ENCODE measurements around the gene EIF4EBP2. TPM values are rescaled to one million over a fixed set of nuclear protein-coding genes. Genes with fewer than 3 reads are reported as not detected.

The EIF4EBP2 gene
- total and polyA plus RNA-seq, 2 of the 13 experiments (the other 11 are each of a cell fraction or from before 2014, with no cell fraction given), result 16.9 to 22.0 TPM

DNA sequence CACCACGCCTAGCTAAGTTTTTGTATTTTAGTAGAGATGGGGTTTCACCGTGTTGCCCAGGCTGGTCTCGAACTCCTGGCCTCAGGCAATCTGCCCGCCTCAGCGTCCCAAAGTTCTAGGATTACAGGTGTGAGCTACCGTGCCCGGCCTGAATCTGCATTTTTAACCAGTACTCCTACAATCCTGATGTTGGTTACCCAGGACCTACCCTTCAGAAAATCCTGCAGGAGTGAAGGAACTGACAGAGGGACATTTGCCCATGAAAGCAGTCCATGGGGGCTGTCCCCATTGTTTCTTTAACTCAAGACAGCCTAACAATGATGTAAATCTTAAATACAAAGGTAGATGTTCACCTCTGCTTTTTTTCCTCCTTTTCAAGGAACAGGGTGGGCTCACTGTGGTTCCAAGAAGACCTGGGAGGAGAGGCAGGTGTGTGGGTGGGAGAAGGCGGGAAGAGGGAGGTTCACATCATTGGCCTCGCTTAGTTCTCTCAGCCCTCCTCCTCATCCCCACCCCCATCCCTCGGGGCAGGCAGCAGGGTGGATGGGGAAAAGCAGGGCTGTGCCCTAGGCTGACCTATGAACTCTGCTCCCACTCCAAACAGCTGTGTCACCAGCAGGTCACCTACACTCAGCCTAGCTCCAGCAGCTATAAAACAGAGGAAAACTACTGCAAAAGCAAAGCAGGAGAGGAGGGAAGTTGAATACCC lies 35.0 kb upstream of the EIF4EBP2 start (continued):
- TF ChIP-seq, protein P1, sequence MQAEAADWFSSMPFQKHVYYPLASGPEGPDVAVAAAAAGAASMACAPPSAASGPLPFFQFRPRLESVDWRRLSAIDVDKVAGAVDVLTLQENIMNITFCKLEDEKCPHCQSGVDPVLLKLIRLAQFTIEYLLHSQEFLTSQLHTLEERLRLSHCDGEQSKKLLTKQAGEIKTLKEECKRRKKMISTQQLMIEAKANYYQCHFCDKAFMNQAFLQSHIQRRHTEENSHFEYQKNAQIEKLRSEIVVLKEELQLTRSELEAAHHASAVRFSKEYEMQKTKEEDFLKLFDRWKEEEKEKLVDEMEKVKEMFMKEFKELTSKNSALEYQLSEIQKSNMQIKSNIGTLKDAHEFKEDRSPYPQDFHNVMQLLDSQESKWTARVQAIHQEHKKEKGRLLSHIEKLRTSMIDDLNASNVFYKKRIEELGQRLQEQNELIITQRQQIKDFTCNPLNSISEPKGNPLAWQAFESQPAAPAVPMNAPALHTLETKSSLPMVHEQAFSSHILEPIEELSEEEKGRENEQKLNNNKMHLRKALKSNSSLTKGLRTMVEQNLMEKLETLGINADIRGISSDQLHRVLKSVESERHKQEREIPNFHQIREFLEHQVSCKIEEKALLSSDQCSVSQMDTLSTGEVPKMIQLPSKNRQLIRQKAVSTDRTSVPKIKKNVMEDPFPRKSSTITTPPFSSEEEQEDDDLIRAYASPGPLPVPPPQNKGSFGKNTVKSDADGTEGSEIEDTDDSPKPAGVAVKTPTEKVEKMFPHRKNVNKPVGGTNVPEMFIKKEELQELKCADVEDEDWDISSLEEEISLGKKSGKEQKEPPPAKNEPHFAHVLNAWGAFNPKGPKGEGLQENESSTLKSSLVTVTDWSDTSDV (CRISPR knock-in tag; IDR thresholded peaks at IDR 0.05), result no peak
- TF ChIP-seq ZFP36 (IDR thresholded peaks at IDR 0.05; ENCODE audit: borderline replicate concordance, low read depth, low read length, partially characterized antibody) (no peak), MIER2 (CRISPR knock-in tag; IDR thresholded peaks at IDR 0.05) (0 out of 2 replicates have a peak, but pooled peaks have one; percentile 20), ZNF547 (CRISPR knock-in tag; IDR thresholded peaks at IDR 0.05) (no peak), ZFP37 (CRISPR knock-in tag; IDR thresholded peaks at IDR 0.05; ENCODE audit: borderline replicate concordance) (no peak), ZNF619 (CRISPR knock-in tag; IDR thresholded peaks at IDR 0.05) (0 out of 2 replicates have a peak, but pooled peaks have one; percentile 51), RELA (CRISPR knock-in tag; IDR thresholded peaks at IDR 0.05) (no peak), ELF4 (CRISPR knock-in tag; IDR thresholded peaks at IDR 0.05; ENCODE audit: borderline replicate concordance) (no peak), ZNF431 (CRISPR knock-in tag; IDR thresholded peaks at IDR 0.05; ENCODE audit: borderline replicate concordance, low read depth) (no peak), EP300 (IDR thresholded peaks at IDR 0.05; ENCODE audit: low read depth in 2 of 2, low read length in 2 of 2) (peak in 1 of 2 experiments; percentile 80; a peak in 2 of 4 replicates), EP300 (CRISPR knock-in tag; IDR thresholded peaks at IDR 0.05; ENCODE audit: borderline replicate concordance) (no peak), TP53 (CRISPR knock-in tag; conservative IDR thresholded peaks at IDR 0.05) (no peak), MAZ (IDR thresholded peaks at IDR 0.05; ENCODE audit: borderline replicate concordance, low read depth, low read length) (no peak), MAZ (CRISPR knock-in tag; IDR thresholded peaks at IDR 0.05; ENCODE audit: low read depth) (no peak), KDM5B (CRISPR knock-in tag; IDR thresholded peaks at IDR 0.05; ENCODE audit: borderline replicate concordance) (peak; percentile 35; the same call in 1 of the 2 replicates)
- TF ChIP-seq, protein P2, sequence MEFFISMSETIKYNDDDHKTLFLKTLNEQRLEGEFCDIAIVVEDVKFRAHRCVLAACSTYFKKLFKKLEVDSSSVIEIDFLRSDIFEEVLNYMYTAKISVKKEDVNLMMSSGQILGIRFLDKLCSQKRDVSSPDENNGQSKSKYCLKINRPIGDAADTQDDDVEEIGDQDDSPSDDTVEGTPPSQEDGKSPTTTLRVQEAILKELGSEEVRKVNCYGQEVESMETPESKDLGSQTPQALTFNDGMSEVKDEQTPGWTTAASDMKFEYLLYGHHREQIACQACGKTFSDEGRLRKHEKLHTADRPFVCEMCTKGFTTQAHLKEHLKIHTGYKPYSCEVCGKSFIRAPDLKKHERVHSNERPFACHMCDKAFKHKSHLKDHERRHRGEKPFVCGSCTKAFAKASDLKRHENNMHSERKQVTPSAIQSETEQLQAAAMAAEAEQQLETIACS (CRISPR knock-in tag; IDR thresholded peaks at IDR 0.05), result no peak
- TF ChIP-seq, protein P3, sequence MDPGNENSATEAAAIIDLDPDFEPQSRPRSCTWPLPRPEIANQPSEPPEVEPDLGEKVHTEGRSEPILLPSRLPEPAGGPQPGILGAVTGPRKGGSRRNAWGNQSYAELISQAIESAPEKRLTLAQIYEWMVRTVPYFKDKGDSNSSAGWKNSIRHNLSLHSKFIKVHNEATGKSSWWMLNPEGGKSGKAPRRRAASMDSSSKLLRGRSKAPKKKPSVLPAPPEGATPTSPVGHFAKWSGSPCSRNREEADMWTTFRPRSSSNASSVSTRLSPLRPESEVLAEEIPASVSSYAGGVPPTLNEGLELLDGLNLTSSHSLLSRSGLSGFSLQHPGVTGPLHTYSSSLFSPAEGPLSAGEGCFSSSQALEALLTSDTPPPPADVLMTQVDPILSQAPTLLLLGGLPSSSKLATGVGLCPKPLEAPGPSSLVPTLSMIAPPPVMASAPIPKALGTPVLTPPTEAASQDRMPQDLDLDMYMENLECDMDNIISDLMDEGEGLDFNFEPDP (CRISPR knock-in tag; conservative IDR thresholded peaks at IDR 0.05), result no peak
- TF ChIP-seq, protein P4, sequence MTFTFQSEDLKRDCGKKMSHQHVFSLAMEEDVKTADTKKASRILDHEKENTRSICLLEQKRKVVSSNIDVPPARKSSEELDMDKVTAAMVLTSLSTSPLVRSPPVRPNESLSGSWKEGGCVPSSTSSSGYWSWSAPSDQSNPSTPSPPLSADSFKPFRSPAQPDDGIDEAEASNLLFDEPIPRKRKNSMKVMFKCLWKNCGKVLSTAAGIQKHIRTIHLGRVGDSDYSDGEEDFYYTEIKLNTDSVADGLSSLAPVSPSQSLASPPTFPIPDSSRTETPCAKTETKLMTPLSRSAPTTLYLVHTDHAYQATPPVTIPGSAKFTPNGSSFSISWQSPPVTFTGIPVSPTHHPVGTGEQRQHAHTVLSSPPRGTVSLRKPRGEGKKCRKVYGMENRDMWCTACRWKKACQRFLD (CRISPR knock-in tag; IDR thresholded peaks at IDR 0.05; ENCODE audit: borderline replicate concordance), result peak; percentile 55; the same call in 1 of the 2 replicates
- TF ChIP-seq, protein P5, sequence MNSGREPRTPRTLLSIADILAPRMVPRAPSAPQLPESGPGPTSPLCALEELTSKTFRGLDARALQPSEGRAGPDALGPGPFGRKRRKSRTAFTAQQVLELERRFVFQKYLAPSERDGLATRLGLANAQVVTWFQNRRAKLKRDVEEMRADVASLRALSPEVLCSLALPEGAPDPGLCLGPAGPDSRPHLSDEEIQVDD (CRISPR knock-in tag; IDR thresholded peaks at IDR 0.05; ENCODE audit: borderline replicate concordance), result no peak
